Measurements from ENCODE around the gene MEPCE. TPM values are rescaled to one million over a fixed set of nuclear protein-coding genes. Genes with fewer than 3 reads are reported as not detected.

Gene MEPCE
- total and polyA plus RNA-seq, 8 donors, result 11.1 to 20.7 (median 16.2) TPM

- Histone ChIP-seq H3K27me3 (no peaks in the 10 kb centered on the region), H3K4me3 (peak overlapping the region; percentile 49 to 55 (median 50)), H3K9me3 (no peaks in the 10 kb centered on the region), H3K27ac (no peak overlapping the region), H3K4me1 (peaks cover 0 to 8% (median 7%) of the 10 kb centered on the region in 3 donors), H3K36me3 (no peaks in the 10 kb centered on the region)
- no peak for ATAC-seq
- no peak for FAIRE-seq
- DNase-seq, result no peak
- intact Hi-C loops (cut with DNase I), result loop anchor here in 1 of 3 donors (10.0 kb wide), 1 partner anchor 52 kb away; the partner anchor contains the start of gene AGFG2
- 29 to 32% methylated on average over 14 of the region's 14 CpGs for WGBS, 2 donors
- no peak for TF ChIP-seq CTCF (IDR thresholded peaks at IDR 0.05)
These were observed 53.1 kb downstream of the MEPCE start for GRCh38 chr7:100482728-100483089.

GRCh38 chr7:100483090-100483721 is 53.6 kb downstream of the MEPCE start:
- peak overlapping the region; percentile 49 to 55 (median 50) for H3K4me3 ChIP-seq
- H3K4me1 ChIP-seq, result peaks cover 0 to 8% (median 7%) of the 10 kb centered on the region in 3 donors
- H3K27ac ChIP-seq, result peak overlapping the region in 1 of 4 donors; percentile 22
- DNase-seq (peak in 5 of 6 donors; percentile 59 to 93 (median 78)), FAIRE-seq (no peak), ATAC-seq (peak; percentile 57 to 73 (median 71))
- peak; percentile 89 to 98 (median 93) for TF ChIP-seq CTCF (IDR thresholded peaks at IDR 0.05)
- H3K27me3 ChIP-seq, result no peaks in the 10 kb centered on the region
- intact Hi-C loops (cut with DNase I), result loop anchor here in 1 of 3 donors (10.0 kb wide), 1 partner anchor 52 kb away; the partner anchor contains the start of gene AGFG2
- no peaks in the 10 kb centered on the region for H3K9me3 ChIP-seq
- H3K36me3 ChIP-seq, result no peaks in the 10 kb centered on the region
- 0 to 1% methylated on average over 44 to 79 of the region's 79 CpGs for WGBS, 2 donors

Other genes with a start within 250 kb of the MEPCE start
- under 1 TPM in 2 of 6 donors, not detected in 4; 0.22 to 0.34 TPM for gene PVRIG, start 209.9 kb upstream of the MEPCE start, total RNA-seq
- under 1 TPM in 1 of 2 donors, not detected in 1; 0.09 TPM for gene PVRIG, start 209.9 kb upstream of the MEPCE start, polyA plus RNA-seq
- gene SPDYE3, start 122.1 kb upstream of the MEPCE start, total RNA-seq, result not detected
- gene SPDYE3, start 122.1 kb upstream of the MEPCE start, polyA plus RNA-seq, result under 1 TPM; 0.08 to 0.09 TPM
- 10 to 100 TPM; 14.7 to 33.6 (median 20.1) TPM for gene PILRB, start 71.7 kb upstream of the MEPCE start, total RNA-seq
- gene PILRB, start 71.7 kb upstream of the MEPCE start, polyA plus RNA-seq, result 100 to 1,000 TPM; 202 to 218 TPM
- 1 to 10 TPM in 5 of 6 donors, under 1 TPM in 1; 0.88 to 7.6 (median 2.8) TPM for gene PILRA, start 56.3 kb upstream of the MEPCE start, total RNA-seq
- 1 to 10 TPM; 3.8 to 4.8 TPM for gene PILRA, start 56.3 kb upstream of the MEPCE start, polyA plus RNA-seq
- gene ZCWPW1, start 1.1 kb upstream of the MEPCE start, total RNA-seq, result 1 to 10 TPM; 1.6 to 3.0 (median 2.0) TPM
- 10 to 100 TPM in 1 of 2 donors, 1 to 10 TPM in 1; 8.0 to 18.9 TPM for gene ZCWPW1, start 1.1 kb upstream of the MEPCE start, polyA plus RNA-seq
- 10 to 100 TPM; 10.8 to 18.9 (median 14.5) TPM for gene PPP1R35, start 6.7 kb downstream of the MEPCE start, total RNA-seq
- gene PPP1R35, start 6.7 kb downstream of the MEPCE start, polyA plus RNA-seq, result 10 to 100 TPM; 60.4 to 65.8 TPM
- under 1 TPM in 2 of 6 donors, not detected in 4; 0.24 to 0.28 TPM for gene SPACDR, start 34.4 kb downstream of the MEPCE start, total RNA-seq
- under 1 TPM; 0.34 to 0.68 TPM for gene SPACDR, start 34.4 kb downstream of the MEPCE start, polyA plus RNA-seq
- 10 to 100 TPM; 17.4 to 36.8 (median 19.8) TPM for gene TSC22D4, start 49.4 kb downstream of the MEPCE start, total RNA-seq
- 10 to 100 TPM; 37.1 to 44.6 TPM for gene TSC22D4, start 49.4 kb downstream of the MEPCE start, polyA plus RNA-seq
- gene NYAP1, start 54.1 kb downstream of the MEPCE start, total RNA-seq, result 1 to 10 TPM in 1 of 6 donors, under 1 TPM in 5; 0.25 to 1.1 (median 0.81) TPM
- gene NYAP1, start 54.1 kb downstream of the MEPCE start, polyA plus RNA-seq, result 1 to 10 TPM; 3.7 to 4.8 TPM
- 10 to 100 TPM; 13.6 to 33.1 (median 21.4) TPM for gene AGFG2, start 109.4 kb downstream of the MEPCE start, total RNA-seq
- gene AGFG2, start 109.4 kb downstream of the MEPCE start, polyA plus RNA-seq, result 10 to 100 TPM; 24.5 to 41.0 TPM
- 1 to 10 TPM in 3 of 6 donors, under 1 TPM in 3; 0.39 to 7.5 (median 1.0) TPM for gene SAP25, start 144.1 kb downstream of the MEPCE start, total RNA-seq
- gene SAP25, start 144.1 kb downstream of the MEPCE start, polyA plus RNA-seq, result 10 to 100 TPM; 14.7 to 17.8 TPM
- gene LRCH4, start 156.3 kb downstream of the MEPCE start, total RNA-seq, result 10 to 100 TPM; 16.4 to 40.7 (median 23.3) TPM
- gene LRCH4, start 156.3 kb downstream of the MEPCE start, polyA plus RNA-seq, result 100 to 1,000 TPM in 1 of 2 donors, 10 to 100 TPM in 1; 78.5 to 106 TPM
- gene FBXO24, start 156.5 kb downstream of the MEPCE start, total RNA-seq, result under 1 TPM; 0.31 to 0.88 (median 0.63) TPM
- 1 to 10 TPM; 1.9 to 2.0 TPM for gene FBXO24, start 156.5 kb downstream of the MEPCE start, polyA plus RNA-seq
- 10 to 100 TPM in 3 of 6 donors, 1 to 10 TPM in 3; 5.7 to 49.7 (median 15.6) TPM for gene PCOLCE, start 172.5 kb downstream of the MEPCE start, total RNA-seq
- gene PCOLCE, start 172.5 kb downstream of the MEPCE start, polyA plus RNA-seq, result 10 to 100 TPM; 31.7 to 39.0 TPM
- gene MOSPD3, start 182.7 kb downstream of the MEPCE start, total RNA-seq, result 10 to 100 TPM in 3 of 6 donors, 1 to 10 TPM in 3; 6.8 to 10.7 (median 9.0) TPM
- 10 to 100 TPM; 14.8 to 19.7 TPM for gene MOSPD3, start 182.7 kb downstream of the MEPCE start, polyA plus RNA-seq
- 1 to 10 TPM in 3 of 6 donors, under 1 TPM in 3; 0.28 to 1.2 (median 0.76) TPM for gene TFR2, start 211.7 kb downstream of the MEPCE start, total RNA-seq
- 1 to 10 TPM; 1.1 to 1.2 TPM for gene TFR2, start 211.7 kb downstream of the MEPCE start, polyA plus RNA-seq
- gene ACTL6B, start 226.6 kb downstream of the MEPCE start, total RNA-seq, result under 1 TPM; 0.23 to 0.98 (median 0.57) TPM
- 1 to 10 TPM; 1.7 to 7.7 TPM for gene ACTL6B, start 226.6 kb downstream of the MEPCE start, polyA plus RNA-seq
- 100 to 1,000 TPM in 5 of 6 donors, 10 to 100 TPM in 1; 84.7 to 118 (median 104) TPM for gene GNB2, start 243.9 kb downstream of the MEPCE start, total RNA-seq
- gene GNB2, start 243.9 kb downstream of the MEPCE start, polyA plus RNA-seq, result 100 to 1,000 TPM in 1 of 2 donors, 10 to 100 TPM in 1; 82.2 to 151 TPM

Data from pancreas (tissue), 10 donors.